D341Med (cell line): ENCODE data around the gene HTATSF1.

ENCODE experiments used
- DNase-seq: peaks from one replicate; pipeline ENCODE4 v3.0.0; 2012; ENCODE audit warnings: low spot score

HTATSF1 gene

GRCh38 chrX:136497556-136498052 lies at the start of gene HTATSF1:
Gene HTATSF1 (plus strand): TSS chrX:136497592. CDS start chrX:136497685, 93 bp downstream.
- DNase-seq, result peak; percentile 22

GRCh38 chrX:136447968-136448367 lies 49.4 kb upstream of the HTATSF1 start:
- no peak for DNase-seq

- DNase-seq, result no peak
Measured at GRCh38 chrX:136450050-136450830, 47.2 kb upstream of the HTATSF1 start.

- no peak for DNase-seq
Measured at GRCh38 chrX:136452614-136453013, 44.8 kb upstream of the HTATSF1 start.

DNA sequence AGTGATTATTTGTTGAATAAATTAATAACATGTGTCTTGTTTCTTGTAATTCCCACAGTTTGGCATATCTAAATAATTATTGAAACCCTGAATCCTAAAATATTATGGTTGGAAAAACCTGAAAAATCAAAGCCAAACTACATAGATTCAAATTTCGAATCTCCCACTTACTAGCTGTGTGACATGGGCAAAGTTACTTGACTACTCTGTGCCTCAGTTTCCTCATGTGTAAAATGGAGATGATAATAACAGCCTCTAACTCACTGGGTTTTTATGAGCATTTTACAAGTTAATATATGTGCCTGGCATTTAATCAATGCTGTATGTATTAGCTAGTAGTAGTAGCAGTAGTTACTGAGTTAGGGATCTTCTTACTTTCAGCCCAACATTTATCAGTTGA lies 44.3 kb upstream of the HTATSF1 start:
- DNase-seq, result no peak

GRCh38 chrX:136453771-136454170 lies 43.6 kb upstream of the HTATSF1 start:
- no peak for DNase-seq

DNA sequence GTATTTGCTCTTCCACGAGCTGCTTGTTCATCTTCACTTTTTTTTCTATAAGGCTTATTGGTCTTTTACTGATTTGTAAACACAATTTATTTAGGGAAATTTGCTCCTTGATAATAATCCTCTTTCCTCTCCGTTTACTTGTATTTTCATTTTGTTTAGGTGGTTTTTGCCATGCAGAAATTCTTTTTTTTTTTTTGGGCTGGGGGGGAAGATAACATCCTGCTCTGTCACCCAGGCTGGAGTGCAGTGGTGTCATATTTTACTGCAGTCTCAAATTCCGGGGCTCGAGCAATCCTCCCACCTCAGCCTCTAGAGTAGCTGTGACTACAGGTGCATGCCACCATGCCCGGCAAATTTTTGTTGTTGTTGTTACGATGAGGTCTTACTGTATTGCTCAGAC lies 41.3 kb upstream of the HTATSF1 start:
- DNase-seq, result no peak

- no peak for DNase-seq
Measured at GRCh38 chrX:136457303-136457917, 40.0 kb upstream of the HTATSF1 start.

- no peak for DNase-seq
Measured at GRCh38 chrX:136464589-136464988, 32.8 kb upstream of the HTATSF1 start.

DNA sequence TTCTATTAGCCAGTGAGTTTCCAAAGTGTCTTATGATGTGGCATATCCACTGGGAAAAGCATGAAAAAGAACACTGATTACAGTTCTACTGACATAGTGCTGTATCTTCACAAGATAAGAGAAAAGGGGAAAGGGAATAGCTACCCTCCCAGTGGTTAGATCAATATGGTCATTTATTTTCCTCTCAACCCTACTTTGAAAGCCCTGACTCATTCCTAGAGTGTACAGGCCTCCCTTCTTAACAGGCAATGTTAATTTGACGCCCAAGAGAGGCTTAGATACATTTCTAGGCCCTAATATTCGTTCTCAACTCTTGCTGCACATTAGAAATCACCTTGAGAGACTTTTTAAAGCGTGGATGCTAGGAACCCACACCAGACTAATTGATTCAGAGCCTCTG lies 30.1 kb upstream of the HTATSF1 start:
- DNase-seq, result no peak

DNA sequence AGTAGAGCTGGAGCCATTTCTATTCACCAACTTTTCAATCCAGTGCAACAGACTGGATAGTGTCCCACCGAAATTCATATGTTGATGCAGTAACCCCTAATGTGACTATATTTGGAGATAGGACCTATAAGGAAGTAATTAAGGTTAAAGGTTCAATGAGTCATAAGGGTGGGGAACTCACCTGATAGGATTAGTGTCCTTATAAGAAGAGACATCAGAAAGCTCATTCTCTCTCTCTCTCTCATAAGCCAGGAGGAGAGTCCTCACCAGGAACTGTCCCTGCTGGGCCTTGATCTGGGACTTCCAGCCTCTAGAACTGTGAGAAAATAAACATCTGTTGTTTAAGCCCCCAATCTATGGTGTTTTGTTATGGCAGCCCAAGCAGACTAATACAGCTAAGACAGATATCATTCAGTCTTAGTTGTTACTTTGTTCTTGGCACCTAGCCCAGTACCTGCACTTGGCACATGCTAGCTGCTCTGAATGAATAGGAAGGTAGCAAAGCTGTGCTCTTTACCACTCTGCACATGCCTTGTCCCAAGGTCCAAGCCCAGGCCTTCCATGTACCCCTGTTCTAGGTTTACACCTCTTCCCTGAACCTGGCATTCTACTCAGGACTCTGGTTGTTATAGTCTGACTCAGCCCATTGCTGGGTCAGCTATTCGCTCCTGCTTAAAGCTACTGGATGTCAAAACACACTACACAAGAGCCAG lies 28.8 kb upstream of the HTATSF1 start:
- DNase-seq, result no peak

DNA sequence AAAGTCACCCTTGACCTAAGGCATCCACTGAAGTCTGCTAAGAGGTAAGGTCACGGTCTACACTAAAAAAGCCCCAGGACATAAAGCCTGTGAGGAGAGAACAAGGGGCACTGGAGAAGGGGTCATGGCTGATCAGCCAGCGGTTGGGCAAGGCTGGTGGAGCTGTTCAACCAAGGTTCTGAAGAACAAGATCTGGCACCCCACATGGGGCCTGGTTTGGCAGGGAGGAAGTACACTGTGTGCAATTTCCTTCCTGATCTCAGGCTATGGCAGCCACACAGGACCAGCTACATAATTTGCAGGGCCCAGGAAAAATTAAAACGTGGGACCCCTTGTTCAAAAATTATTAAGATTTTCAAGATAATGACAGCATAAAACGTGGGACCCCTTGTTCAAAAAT lies 23.7 kb upstream of the HTATSF1 start:
- DNase-seq, result no peak

DNA sequence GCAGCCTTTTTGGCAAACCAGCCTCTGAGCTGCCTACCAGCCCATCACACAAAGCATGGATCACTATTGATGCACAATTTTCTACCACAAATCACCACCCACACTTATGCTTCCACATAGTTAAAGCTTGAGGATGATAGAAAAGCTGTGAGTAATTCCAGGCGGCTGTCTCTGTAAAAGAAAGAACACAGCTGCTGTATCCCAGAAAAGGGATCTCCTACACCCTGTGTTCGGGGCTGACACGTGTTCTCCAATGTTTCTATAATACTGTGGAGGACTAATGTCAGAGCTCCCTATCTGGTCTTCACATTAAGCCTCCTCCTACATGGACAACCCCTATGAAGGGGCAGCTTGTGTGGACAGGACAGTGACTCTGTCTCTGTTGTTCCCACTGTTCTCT lies 22.2 kb upstream of the HTATSF1 start:
- no peak for DNase-seq

DNA sequence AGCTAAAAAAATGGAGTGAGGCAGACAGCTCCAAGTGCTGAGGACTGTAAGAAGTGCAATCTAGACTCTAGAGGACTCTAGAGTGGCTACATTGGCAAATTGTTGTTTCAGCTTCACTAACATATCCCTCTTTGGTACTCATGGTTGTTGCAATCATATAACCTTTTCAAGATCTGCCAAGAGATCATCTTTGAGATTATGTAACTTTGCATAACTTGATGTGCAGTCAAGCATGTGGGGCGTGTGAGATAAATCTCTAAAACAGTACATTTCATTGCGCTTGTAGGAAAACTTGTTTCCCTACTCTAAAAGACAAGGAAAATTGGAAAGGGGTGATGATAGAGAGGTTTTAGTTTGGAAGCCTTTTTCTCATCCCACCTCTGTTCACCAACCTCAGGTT lies 20.9 kb upstream of the HTATSF1 start:
- no peak for DNase-seq

- no peak for DNase-seq
Measured at GRCh38 chrX:136477026-136477425, 20.4 kb upstream of the HTATSF1 start.

- no peak for DNase-seq
Measured at GRCh38 chrX:136480383-136480782, 17.0 kb upstream of the HTATSF1 start.

GRCh38 chrX:136487647-136488046 lies 9.7 kb upstream of the HTATSF1 start, which contains the start of gene BRS3:
Gene BRS3 (plus strand): TSS chrX:136487947. CDS start chrX:136488115, 168 bp downstream.
- no peak for DNase-seq

GRCh38 chrX:136488706-136489105 lies 8.7 kb upstream of the HTATSF1 start:
- no peak for DNase-seq

GRCh38 chrX:136491832-136492231 lies 5.6 kb upstream of the HTATSF1 start:
- DNase-seq, result no peak

DNA sequence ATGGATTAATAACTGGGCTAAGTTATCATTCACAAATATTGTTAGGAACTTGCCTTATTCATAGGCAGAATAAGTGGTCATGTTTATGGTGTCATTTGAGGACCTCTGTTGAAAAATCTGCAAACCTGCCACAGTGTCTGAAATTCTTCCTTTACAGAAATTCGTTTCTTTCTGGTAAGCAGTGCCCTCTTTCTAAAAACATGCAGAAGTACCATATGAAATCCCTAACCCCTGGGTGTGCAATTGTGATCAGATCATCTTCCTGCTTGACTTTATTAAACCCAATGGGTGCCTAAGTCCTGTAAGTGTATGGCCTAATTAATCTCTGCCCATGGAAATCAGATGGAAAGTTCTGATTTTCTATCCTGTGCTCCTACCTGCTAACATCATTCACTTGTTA lies 4.4 kb upstream of the HTATSF1 start:
- DNase-seq, result no peak

DNA sequence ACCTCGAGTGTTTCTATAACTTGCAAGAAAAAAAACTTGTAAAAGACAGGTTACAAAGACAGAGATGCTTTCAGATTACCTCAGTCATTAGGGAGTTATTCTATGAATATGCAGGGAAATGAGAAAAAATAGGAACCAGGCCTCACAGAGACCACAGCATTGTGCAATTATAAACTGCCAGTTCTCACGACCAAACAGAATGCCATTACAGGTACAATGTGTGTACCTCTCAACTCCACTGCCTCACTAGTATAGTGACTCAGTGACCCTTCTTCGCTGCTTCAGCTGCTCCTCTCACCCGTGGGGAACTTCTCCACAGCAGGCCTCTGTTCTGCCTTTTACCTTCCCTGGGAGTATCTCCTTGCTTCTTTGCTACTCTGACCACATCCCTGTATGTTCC lies 2.3 kb upstream of the HTATSF1 start:
- no peak for DNase-seq

- DNase-seq, result no peak
Measured at GRCh38 chrX:136496186-136496763, 1.1 kb upstream of the HTATSF1 start.
